ENCODE results near the gene NOTO.
"Not testable (repeated sequence)": the region's sequence is repeated elsewhere in the genome, so short reads cannot be mapped to it uniquely, and the experiment has no call there.

Gene NOTO

DNA sequence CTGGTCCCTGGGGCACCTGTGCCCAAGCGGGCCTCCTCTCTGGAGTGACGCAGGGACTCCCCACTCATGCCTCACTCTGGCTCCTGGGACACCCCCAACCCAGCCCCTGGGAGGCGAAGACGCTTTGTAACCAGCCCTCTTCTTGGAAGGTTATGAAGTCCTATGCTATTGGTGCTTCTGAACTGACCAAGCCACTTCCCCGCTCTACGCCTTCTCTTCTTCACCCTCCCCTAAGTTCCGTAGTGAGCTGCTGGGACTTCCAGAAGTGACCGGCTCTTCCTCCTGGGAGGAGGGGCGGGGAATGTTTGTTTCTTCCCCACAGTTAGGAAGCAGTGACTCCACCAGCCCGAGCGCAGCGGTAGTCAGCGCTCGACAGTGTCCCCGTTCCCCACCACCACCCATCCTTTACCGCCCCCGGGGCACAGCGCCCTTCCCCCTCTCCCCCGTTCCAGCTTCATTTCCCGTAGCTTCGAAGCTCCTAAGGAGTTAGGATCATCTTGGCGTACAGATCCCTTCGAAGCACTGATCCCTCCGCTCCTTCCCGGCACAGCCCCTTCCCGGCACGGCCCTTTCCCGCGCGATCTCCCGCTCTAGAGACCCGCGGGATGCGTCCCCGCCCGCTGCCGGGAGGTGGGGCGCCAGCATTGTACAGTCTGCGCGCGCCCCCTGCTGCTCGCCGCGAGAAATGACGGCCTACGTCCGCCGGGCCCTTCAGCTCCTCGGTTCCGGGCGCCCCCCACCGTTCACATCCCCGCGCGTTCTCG is 25.3 kb upstream of the NOTO start:
- TF ChIP-seq, protein P1, sequence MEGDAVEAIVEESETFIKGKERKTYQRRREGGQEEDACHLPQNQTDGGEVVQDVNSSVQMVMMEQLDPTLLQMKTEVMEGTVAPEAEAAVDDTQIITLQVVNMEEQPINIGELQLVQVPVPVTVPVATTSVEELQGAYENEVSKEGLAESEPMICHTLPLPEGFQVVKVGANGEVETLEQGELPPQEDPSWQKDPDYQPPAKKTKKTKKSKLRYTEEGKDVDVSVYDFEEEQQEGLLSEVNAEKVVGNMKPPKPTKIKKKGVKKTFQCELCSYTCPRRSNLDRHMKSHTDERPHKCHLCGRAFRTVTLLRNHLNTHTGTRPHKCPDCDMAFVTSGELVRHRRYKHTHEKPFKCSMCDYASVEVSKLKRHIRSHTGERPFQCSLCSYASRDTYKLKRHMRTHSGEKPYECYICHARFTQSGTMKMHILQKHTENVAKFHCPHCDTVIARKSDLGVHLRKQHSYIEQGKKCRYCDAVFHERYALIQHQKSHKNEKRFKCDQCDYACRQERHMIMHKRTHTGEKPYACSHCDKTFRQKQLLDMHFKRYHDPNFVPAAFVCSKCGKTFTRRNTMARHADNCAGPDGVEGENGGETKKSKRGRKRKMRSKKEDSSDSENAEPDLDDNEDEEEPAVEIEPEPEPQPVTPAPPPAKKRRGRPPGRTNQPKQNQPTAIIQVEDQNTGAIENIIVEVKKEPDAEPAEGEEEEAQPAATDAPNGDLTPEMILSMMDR (IDR thresholded peaks at IDR 0.05; ENCODE audit: borderline replicate concordance, insufficient read depth, low read depth, low read length) = peak; percentile 97
- H3K4me3 ChIP-seq (ENCODE audit: low read depth, low read length) = peak overlapping the region; percentile 40

GRCh38 chr2:73177645-73178255 is 24.6 kb upstream of the NOTO start:
- TF ChIP-seq, protein P1 (IDR thresholded peaks at IDR 0.05; ENCODE audit: borderline replicate concordance, insufficient read depth, low read depth, low read length) = no peak
- H3K4me3 ChIP-seq (ENCODE audit: low read depth, low read length) = no peak overlapping the region

DNA sequence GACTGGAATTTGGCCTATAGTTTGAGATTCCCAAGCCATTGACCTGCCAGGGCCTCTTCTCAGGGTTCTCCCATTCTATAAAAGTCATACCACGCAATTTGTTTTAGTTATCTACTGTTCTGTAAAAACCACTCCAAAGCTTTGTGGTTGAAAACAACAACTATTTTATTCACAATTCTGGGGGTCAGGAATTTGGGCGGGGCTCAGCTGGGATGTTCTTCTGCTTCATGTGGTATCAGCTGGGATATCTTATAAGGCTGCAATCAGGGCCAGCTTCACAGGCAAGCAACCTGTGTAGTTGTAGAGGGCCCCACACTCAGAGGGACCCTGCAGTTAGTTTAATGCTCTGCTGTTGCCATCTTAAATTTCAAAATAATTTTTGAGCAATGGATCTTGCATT is 16.4 kb upstream of the NOTO start:
- TF ChIP-seq, protein P1 (IDR thresholded peaks at IDR 0.05; ENCODE audit: borderline replicate concordance, insufficient read depth, low read depth, low read length) = no peak
- no peak overlapping the region for H3K4me3 ChIP-seq (ENCODE audit: low read depth, low read length)

- TF ChIP-seq, protein P1 (IDR thresholded peaks at IDR 0.05; ENCODE audit: borderline replicate concordance, insufficient read depth, low read depth, low read length) = no peak
- no peak overlapping the region for H3K4me3 ChIP-seq (ENCODE audit: low read depth, low read length)
Measured at GRCh38 chr2:73187549-73187948, 14.8 kb upstream of the NOTO start.

DNA sequence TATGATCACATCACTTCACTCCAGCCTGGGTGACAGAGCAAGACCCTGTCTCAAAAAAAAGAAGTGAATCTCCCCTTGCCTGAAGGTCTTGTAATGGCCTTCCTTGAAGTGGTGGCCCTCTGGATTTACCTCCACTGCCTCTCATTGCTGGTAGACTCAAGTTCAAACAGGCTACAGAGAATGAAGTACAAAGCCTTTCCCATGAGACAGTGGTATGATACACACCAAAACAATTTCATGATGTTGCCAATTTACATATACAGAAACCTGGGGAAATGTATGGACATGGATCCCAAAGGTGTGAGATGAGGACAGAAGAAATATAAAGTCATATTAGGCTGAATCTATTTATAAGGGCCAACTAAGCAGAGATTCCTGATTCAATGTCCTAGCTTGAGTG is 4.8 kb upstream of the NOTO start:
- TF ChIP-seq, protein P1 (IDR thresholded peaks at IDR 0.05; ENCODE audit: borderline replicate concordance, insufficient read depth, low read depth, low read length) = no peak
- no peak overlapping the region for H3K4me3 ChIP-seq (ENCODE audit: low read depth, low read length)

DNA sequence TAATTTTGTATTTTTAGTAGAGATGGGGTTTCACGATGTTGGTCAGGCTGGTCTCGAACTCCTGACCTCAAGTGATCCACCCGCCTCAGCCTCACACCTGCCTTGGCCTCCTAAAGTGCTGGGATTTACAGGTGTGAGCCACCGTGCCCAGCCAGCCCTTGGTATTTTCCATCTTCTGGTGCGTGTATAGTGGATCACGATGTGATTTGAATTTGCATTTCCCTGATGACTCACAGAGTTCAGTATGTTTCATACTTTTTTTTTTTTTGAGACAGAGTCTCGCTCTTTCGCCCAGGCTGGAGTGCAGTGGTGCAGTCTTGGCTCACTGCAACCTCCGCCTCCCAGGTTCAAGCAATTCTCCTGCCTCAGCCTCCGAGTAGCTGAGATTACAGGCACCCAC is 2.1 kb upstream of the NOTO start:
- H3K4me3 ChIP-seq (ENCODE audit: low read depth, low read length) = not testable (repeated sequence)

- TF ChIP-seq, protein P1 (IDR thresholded peaks at IDR 0.05; ENCODE audit: borderline replicate concordance, insufficient read depth, low read depth, low read length) = no peak
- H3K4me3 ChIP-seq (ENCODE audit: low read depth, low read length) = no peak overlapping the region
Measured at GRCh38 chr2:73203055-73203681, 794 bp downstream of the NOTO start.

All from GM12875 (cell line).